Left ventricle myocardium inferior (tissue), 1 donor: ENCODE measurements around the gene PADI4. TPM values are rescaled to one million over a fixed set of nuclear protein-coding genes. Genes with fewer than 3 reads are reported as not detected.

ENCODE experiments used
- DNase-seq: peaks from one replicate; pipeline ENCODE4 v3.0.0-alpha.2; 2020
- H3K27ac ChIP-seq: fragments of 200-600 bp; replicated peaks from 2 replicates; pipeline ENCODE4 v1.8.0; 2021
- H3K27me3 ChIP-seq: fragments of 200-600 bp; 2 replicates; pipeline ENCODE4 v1.8.0; 2021; ENCODE audit warnings: low read depth
- H3K36me3 ChIP-seq: fragments of 200-600 bp; 2 replicates; pipeline ENCODE4 v1.8.0; 2021
- H3K4me1 ChIP-seq: fragments of 200-600 bp; 2 replicates; pipeline ENCODE4 v1.8.0; 2021
- H3K4me3 ChIP-seq: fragments of 200-600 bp; 2 replicates; pipeline ENCODE4 v1.8.0; 2021; ENCODE audit warnings: mild to moderate bottlenecking, moderate library complexity
- H3K9me3 ChIP-seq: fragments of 200-600 bp; replicated peaks from 2 replicates; pipeline ENCODE4 v1.8.0; 2021
- intact Hi-C: fragments of 100-400 bp; cut with micrococcal nuclease; formaldehyde crosslinking; loops from one replicate; pipeline ENCODE4 v1.11.0; 2022
- total RNA-seq: library from RNA; stranded (reverse); fragmentation: NEBNext Ultra II Directional; extraction: Animal tissue kit (Norgen Biotek cat#: 25700); gene quantifications from one replicate; pipeline ENCODE4 v1.2.1, GENCODE V29; 2021
- TF ChIP-seq, protein P1 (sequence below): fragments of 200-600 bp; IDR thresholded peaks from 2 replicates; pipeline ENCODE4 v1.8.0; 2021; ENCODE audit warnings: antibody characterized with exemption, mild to moderate bottlenecking, borderline replicate concordance
- donor health status: DM: no; HTN: yes; CAD: no; lungs with severe emphysema.

PADI4 gene
- total RNA-seq, 1 donor from 2014 or later: 0.22 TPM

DNA sequence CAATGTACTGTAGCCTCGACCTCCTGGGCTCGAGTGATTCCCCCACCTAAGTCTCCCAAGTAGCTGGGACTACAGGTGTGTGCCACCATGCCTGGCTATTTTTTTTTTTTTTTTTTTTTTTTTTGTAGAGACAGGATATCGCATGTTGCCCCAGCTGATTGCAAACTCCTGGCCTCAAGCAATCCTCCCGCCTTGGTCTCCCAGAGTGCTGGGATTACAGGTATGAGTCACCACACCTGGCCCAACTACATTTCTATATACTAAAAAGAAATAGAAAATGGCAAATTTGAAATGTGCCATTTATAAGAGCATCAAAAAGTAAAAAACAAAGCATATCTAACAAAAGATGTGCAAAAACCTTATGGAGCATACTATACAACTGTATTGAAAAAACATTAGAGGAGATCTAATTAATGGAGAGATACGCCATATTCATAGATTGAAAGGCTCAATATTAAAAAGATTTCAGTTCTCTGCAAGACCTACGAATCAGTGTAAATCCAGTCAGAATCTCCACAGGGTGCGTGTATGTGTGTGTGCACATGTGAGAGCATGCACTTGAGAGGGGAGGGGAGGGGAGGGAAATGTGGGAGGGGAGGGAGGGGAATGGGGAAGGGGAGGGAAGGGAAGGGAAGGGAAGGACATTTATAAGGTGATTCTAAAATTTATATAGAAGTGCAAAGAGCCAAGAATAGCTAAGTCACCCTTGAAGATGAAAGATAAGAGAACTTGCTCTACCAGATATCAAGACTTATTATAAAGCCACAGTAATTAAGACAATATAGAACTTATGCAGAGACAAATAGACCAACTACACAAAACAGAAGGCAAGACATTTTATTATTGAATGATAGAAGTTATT, 15.5 kb upstream of the PADI4 start:
- DNase-seq: no peak
- no peaks in the 10 kb centered on the region for H3K9me3 ChIP-seq
- intact Hi-C loops: no loop called here
- H3K36me3 ChIP-seq: no peaks in the 10 kb centered on the region
- H3K4me3 ChIP-seq: no peak overlapping the region
- H3K27me3 ChIP-seq: peaks cover 83% of the 10 kb centered on the region
- H3K27ac ChIP-seq: no peak overlapping the region
- TF ChIP-seq, protein P1, sequence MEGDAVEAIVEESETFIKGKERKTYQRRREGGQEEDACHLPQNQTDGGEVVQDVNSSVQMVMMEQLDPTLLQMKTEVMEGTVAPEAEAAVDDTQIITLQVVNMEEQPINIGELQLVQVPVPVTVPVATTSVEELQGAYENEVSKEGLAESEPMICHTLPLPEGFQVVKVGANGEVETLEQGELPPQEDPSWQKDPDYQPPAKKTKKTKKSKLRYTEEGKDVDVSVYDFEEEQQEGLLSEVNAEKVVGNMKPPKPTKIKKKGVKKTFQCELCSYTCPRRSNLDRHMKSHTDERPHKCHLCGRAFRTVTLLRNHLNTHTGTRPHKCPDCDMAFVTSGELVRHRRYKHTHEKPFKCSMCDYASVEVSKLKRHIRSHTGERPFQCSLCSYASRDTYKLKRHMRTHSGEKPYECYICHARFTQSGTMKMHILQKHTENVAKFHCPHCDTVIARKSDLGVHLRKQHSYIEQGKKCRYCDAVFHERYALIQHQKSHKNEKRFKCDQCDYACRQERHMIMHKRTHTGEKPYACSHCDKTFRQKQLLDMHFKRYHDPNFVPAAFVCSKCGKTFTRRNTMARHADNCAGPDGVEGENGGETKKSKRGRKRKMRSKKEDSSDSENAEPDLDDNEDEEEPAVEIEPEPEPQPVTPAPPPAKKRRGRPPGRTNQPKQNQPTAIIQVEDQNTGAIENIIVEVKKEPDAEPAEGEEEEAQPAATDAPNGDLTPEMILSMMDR: no peak
- H3K4me1 ChIP-seq: no peaks in the 10 kb centered on the region

DNA sequence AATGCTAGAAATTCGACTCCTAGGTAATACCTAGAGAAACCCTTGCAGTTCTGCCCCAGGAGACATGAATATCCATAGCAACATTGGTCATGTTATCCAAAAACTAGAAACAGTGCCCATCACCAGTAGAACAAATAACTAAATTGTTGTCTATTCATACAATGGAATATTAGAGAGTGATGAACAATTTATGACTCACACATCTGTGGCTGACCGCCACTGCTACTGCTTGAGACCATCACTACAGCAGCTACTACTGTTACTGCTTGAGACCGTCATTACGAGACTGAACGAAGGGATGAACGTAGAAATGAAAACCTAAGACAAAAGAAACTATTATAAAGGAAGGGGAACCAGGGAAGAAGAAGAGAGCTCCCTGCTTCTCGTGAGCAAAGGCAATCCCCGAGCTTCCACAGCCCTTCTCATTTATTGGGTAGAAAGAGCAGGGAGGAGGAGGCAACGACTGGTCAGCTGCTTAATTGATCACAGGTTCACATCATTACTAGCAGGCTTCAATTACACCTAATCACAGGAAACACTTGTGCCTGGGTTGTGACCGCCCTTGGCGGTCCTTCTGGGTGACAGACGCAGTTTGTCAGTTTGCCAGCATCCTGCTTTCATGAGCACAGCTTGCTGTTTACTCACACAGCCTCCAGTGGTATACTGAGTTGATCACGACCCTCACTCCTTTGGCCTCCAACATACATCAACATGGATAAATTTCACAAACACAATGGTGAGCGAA, 14.1 kb upstream of the PADI4 start:
- H3K27me3 ChIP-seq: peaks cover 71% of the 10 kb centered on the region
- no peaks in the 10 kb centered on the region for H3K36me3 ChIP-seq
- no peak overlapping the region for H3K27ac ChIP-seq
- no peak overlapping the region for H3K4me3 ChIP-seq
- H3K9me3 ChIP-seq: no peaks in the 10 kb centered on the region
- no peaks in the 10 kb centered on the region for H3K4me1 ChIP-seq
- no peak for DNase-seq
- TF ChIP-seq, protein P1: no peak
- intact Hi-C loops: no loop called here

DNA sequence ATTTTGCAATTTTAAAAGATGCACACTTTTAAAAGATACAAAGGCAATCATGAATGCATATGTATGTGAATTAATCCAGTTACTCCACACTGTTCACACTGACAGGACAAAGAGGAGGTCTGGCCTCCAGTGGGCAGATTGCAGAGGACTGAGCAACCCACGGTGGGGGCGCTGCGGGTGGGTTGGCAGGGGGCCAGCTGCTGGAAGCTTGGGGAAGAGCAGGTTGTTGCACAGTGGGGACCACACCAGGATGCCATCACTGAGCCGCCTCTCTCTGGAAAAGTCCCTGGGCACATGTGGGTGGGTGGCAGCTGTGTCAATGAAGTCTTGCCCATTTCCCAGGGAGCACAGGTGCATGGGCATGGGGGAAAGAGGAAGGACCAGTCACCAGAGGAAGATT, 12.7 kb upstream of the PADI4 start:
- TF ChIP-seq, protein P1: no peak
- H3K36me3 ChIP-seq: no peaks in the 10 kb centered on the region
- peaks cover 57% of the 10 kb centered on the region for H3K27me3 ChIP-seq
- no peak for DNase-seq
- H3K4me1 ChIP-seq: no peaks in the 10 kb centered on the region
- intact Hi-C loops: no loop called here
- no peak overlapping the region for H3K27ac ChIP-seq
- H3K4me3 ChIP-seq: no peak overlapping the region
- peaks cover 8% of the 10 kb centered on the region for H3K9me3 ChIP-seq

DNA sequence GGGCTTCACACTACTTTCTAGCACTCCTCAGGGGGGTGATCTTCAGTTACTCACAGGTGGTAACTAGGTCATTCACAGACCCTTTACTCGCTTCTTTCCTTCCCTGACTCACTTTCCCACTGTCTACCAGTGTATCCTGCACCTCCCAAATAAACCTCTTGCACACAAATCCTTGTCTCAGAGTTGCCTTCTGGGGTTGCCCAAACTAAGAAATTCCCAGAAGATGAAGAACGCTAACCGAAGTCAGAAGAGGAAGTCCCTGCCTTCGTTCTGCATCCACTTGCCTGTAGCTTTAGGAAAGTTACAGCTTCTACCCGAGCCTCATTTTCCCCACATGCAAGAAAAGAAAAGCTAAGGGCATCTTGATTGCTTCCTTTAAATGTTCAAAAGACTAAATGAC, 11.9 kb upstream of the PADI4 start:
- H3K27me3 ChIP-seq: peaks cover 49% of the 10 kb centered on the region
- no peaks in the 10 kb centered on the region for H3K36me3 ChIP-seq
- DNase-seq: no peak
- H3K27ac ChIP-seq: no peak overlapping the region
- TF ChIP-seq, protein P1: no peak
- H3K4me3 ChIP-seq: no peak overlapping the region
- H3K4me1 ChIP-seq: no peaks in the 10 kb centered on the region
- H3K9me3 ChIP-seq: peaks cover 16% of the 10 kb centered on the region
- intact Hi-C loops: no loop called here

DNA sequence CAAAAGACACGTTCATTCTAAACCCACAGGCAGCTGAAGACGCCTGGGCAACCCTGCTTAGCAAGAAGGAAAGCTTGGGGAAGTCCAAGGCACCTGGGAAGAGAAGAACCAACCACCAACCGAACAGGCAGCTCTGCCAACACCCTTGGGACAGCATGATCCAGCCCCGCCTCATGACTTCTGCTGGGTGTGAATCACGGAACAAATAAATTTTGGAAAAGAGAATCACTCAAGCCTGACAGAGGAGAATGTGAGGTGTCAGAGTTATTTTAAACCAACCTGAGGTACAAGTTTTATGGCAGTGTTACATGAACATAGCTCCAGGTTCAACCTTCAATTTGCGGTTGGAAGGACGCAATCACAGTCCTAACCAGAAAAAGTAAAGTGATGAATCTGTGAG, 10.0 kb upstream of the PADI4 start:
- H3K4me3 ChIP-seq: no peak overlapping the region
- H3K27me3 ChIP-seq: peaks cover 32% of the 10 kb centered on the region
- no peaks in the 10 kb centered on the region for H3K4me1 ChIP-seq
- TF ChIP-seq, protein P1: no peak
- intact Hi-C loops: no loop called here
- no peak overlapping the region for H3K27ac ChIP-seq
- H3K36me3 ChIP-seq: no peaks in the 10 kb centered on the region
- peaks cover 35% of the 10 kb centered on the region for H3K9me3 ChIP-seq
- no peak for DNase-seq
